ENCODE data around the gene NRTN.

- no peak for TF ChIP-seq CTCF (IDR thresholded peaks at IDR 0.05; ENCODE audit: borderline replicate concordance, extremely low read depth, low read length, poor library complexity, severe bottlenecking)
- TF ChIP-seq EZH2 (IDR thresholded peaks at IDR 0.05; ENCODE audit: borderline replicate concordance, low read depth, low read length, severe bottlenecking), result no peak
These were observed 11.7 kb upstream of the NRTN start for GRCh38 chr19:5793188-5793587.
